HEK293 (cell line): ENCODE measurements around the gene COASY.

ENCODE experiments used
- CTCF ChIA-PET: fragments of 350-600 bp; formaldehyde crosslinking; extraction: SDS; loops from one replicate; lab custom pipeline; 2021; ENCODE audit warnings: antibody characterized with exemption; lab: Yijun Ruan, JAX
- POLR2A ChIA-PET: fragments of 300-600 bp; formaldehyde crosslinking; extraction: SDS; loops from one replicate; lab custom pipeline; 2020; ENCODE audit warnings: antibody characterized with exemption, inconsistent platforms; lab: Yijun Ruan, JAX
- H3K27ac ChIP-seq: fragments of 200-500 bp; sonication (Bioruptor generic); 2 replicates; pipeline ENCODE4 v1.5.1; 2014; ENCODE audit warnings: low read depth, low read length, control low read depth, inconsistent platforms; ENCODE audit errors: extremely low read depth
- H3K36me3 ChIP-seq, 2 experiments: fragments of 200-500 bp in 1 of 2; sonication (Bioruptor generic) in 1 of 2; 1 replicate in 1 of 2; 2 replicates in 1 of 2; pipeline ENCODE4 v1.5.1; 2014 to 2017; ENCODE audit warnings: inconsistent platforms in 2 of 2, low read length in 2 of 2; ENCODE audit not compliant: control insufficient read depth in 2 of 2, insufficient read depth in 1 of 2
- H3K4me1 ChIP-seq: fragments of 200-500 bp; sonication (Bioruptor generic); 2 replicates; pipeline ENCODE4 v1.5.1; 2014; ENCODE audit warnings: mild to moderate bottlenecking, low read length, inconsistent platforms; ENCODE audit not compliant: control insufficient read depth, insufficient read depth
- H3K4me3 ChIP-seq: 2 replicates; pipeline ENCODE4 v1.5.1; 2011; ENCODE audit warnings: low read depth, mild to moderate bottlenecking, control low read depth, low read length, moderate library complexity
- H3K9me3 ChIP-seq: fragments of 200-500 bp; sonication (Bioruptor generic); 2 replicates; pipeline ENCODE4 v1.5.1; 2014; ENCODE audit warnings: low read depth, low read length, inconsistent platforms; ENCODE audit not compliant: control insufficient read depth, insufficient read depth
- BCL11B ChIP-seq: fragments of 450-650 bp; formaldehyde crosslinking; IDR thresholded peaks from 2 replicates; pipeline ENCODE4 v1.5.1; 2016; ENCODE audit warnings: low read depth, missing biosample characterization, missing genetic modification characterization
- MYNN ChIP-seq: fragments of 450-650 bp; formaldehyde crosslinking; IDR thresholded peaks from 2 replicates; pipeline ENCODE4 v1.5.1; 2016; ENCODE audit warnings: missing biosample characterization, missing genetic modification characterization, borderline replicate concordance
- SETDB1 ChIP-seq: IDR thresholded peaks from one replicate; pipeline ENCODE4 v1.6.1; 2017; ENCODE audit warnings: mild to moderate bottlenecking, low read length, moderate library complexity, mixed read lengths; ENCODE audit not compliant: insufficient read length
- SP7 ChIP-seq: fragments of 450-650 bp; formaldehyde crosslinking; IDR thresholded peaks from 2 replicates; pipeline ENCODE4 v1.5.1; 2016; ENCODE audit warnings: missing biosample characterization, missing genetic modification characterization
- ZBTB17 ChIP-seq: fragments of 450-650 bp; formaldehyde crosslinking; IDR thresholded peaks from 2 replicates; pipeline ENCODE4 v1.5.1; 2016; ENCODE audit warnings: missing biosample characterization, missing genetic modification characterization
- ZBTB48 ChIP-seq: fragments of 450-650 bp; formaldehyde crosslinking; IDR thresholded peaks from 2 replicates; pipeline ENCODE4 v1.5.1; 2016; ENCODE audit warnings: missing biosample characterization, missing genetic modification characterization
- ZBTB8A ChIP-seq: fragments of 450-650 bp; formaldehyde crosslinking; IDR thresholded peaks from 2 replicates; pipeline ENCODE4 v1.5.1; 2016; ENCODE audit warnings: missing biosample characterization, missing genetic modification characterization
- ZFHX2 ChIP-seq: fragments of 450-650 bp; formaldehyde crosslinking; conservative IDR thresholded peaks from 2 replicates; pipeline ENCODE4 v1.5.1; 2016; ENCODE audit warnings: missing biosample characterization, missing genetic modification characterization
- ZNF114 ChIP-seq: fragments of 450-650 bp; formaldehyde crosslinking; IDR thresholded peaks from 2 replicates; pipeline ENCODE4 v1.5.0; 2017; ENCODE audit warnings: missing biosample characterization, missing genetic modification characterization
- ZNF146 ChIP-seq: fragments of 450-650 bp; formaldehyde crosslinking; IDR thresholded peaks from 2 replicates; pipeline ENCODE4 v1.5.1; 2016; ENCODE audit warnings: missing biosample characterization, missing genetic modification characterization
- ZNF174 ChIP-seq: fragments of 450-650 bp; formaldehyde crosslinking; IDR thresholded peaks from 2 replicates; pipeline ENCODE4 v1.5.0; 2017; ENCODE audit warnings: missing biosample characterization, mild to moderate bottlenecking, missing genetic modification characterization
- ZNF335 ChIP-seq: fragments of 450-650 bp; formaldehyde crosslinking; conservative IDR thresholded peaks from 2 replicates; pipeline ENCODE4 v1.5.1; 2016; ENCODE audit warnings: missing biosample characterization, missing genetic modification characterization
- ZNF366 ChIP-seq: fragments of 450-650 bp; formaldehyde crosslinking; conservative IDR thresholded peaks from 2 replicates; pipeline ENCODE4 v1.5.1; 2016; ENCODE audit warnings: missing biosample characterization, missing genetic modification characterization
- ZNF394 ChIP-seq: fragments of 450-650 bp; formaldehyde crosslinking; IDR thresholded peaks from 2 replicates; pipeline ENCODE4 v1.5.1; 2016; ENCODE audit warnings: missing biosample characterization, missing genetic modification characterization, mild to moderate bottlenecking, moderate library complexity, borderline replicate concordance
- ZNF530 ChIP-seq: fragments of 450-650 bp; formaldehyde crosslinking; IDR thresholded peaks from 2 replicates; pipeline ENCODE4 v1.5.1; 2016; ENCODE audit warnings: low read depth, missing biosample characterization, missing genetic modification characterization
- ZNF600 ChIP-seq: fragments of 450-650 bp; formaldehyde crosslinking; IDR thresholded peaks from 2 replicates; pipeline ENCODE4 v1.5.1; 2016; ENCODE audit warnings: missing biosample characterization, missing genetic modification characterization
- TF ChIP-seq, protein P1 (sequence below): fragments of 450-650 bp; IDR thresholded peaks from 2 replicates; pipeline ENCODE4 v1.5.1; 2018; ENCODE audit warnings: missing biosample characterization, missing genetic modification characterization
- TF ChIP-seq, protein P2 (sequence below): fragments of 450-650 bp; formaldehyde crosslinking; IDR thresholded peaks from 2 replicates; pipeline ENCODE4 v1.5.1; 2016; ENCODE audit warnings: missing biosample characterization, missing genetic modification characterization
- TF ChIP-seq, protein P3 (sequence below): fragments of 450-650 bp; formaldehyde crosslinking; IDR thresholded peaks from 2 replicates; pipeline ENCODE4 v1.5.1; 2017; ENCODE audit warnings: missing biosample characterization, missing genetic modification characterization
- TF ChIP-seq, protein P4 (sequence below): fragments of 450-650 bp; formaldehyde crosslinking; IDR thresholded peaks from 2 replicates; pipeline ENCODE4 v1.5.1; 2016; ENCODE audit warnings: missing biosample characterization, missing genetic modification characterization

COASY gene

DNA sequence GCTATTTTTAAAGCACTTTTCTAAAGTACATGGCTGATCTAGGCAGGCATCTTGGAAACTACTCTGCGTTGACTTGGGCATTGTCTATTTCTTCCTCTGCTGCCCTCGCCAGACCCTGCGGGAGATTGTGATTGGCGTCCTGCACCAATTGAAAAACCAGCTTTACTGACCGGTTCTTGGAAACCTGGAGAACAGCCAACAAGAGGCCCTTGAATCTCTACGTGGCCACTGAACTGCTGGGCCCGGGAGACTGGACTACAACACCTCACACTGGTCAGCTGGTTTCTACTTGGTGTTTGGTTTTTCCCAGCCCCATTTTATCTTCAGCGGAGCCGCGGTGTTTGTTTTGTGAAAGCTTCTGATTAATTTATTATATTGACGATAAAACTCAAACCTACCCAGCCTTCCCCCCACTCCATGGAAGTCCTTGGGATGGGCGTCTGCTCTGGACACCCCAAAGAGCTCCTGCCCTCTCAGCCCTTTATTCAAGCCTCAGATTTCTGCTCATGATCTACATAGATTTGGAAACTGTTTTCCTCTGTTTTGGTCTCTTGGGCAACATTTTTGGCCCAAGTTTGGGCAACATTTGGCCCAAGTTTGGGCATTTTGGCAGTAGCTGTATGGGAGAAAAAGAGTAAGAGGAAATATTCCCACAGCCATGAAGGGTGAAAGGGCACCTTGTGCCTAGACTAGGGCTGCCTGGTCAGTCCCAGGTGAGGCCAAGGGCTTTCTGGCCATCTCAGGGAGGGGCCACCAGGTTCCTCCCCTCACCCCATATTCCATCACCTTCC lies 9.7 kb downstream of the COASY start:
- H3K4me1 ChIP-seq = peaks cover 3% of the 10 kb centered on the region
- H3K27ac ChIP-seq = peak overlapping the region; percentile 31; the same call in 1 of the 2 replicates
- H3K4me3 ChIP-seq = no peak overlapping the region
- H3K36me3 ChIP-seq = peaks cover 56 to 85% of the 10 kb centered on the region in 2 experiments
- ChIA-PET CTCF (interaction anchor here (0.6 to 0.7 kb wide), 3 partner anchors 112 to 259 kb away, joined by 3 to 4 read pairs (median 3); no protein-coding TSS in a partner anchor), POLR2A (no interaction called here)
- TF ChIP-seq ZBTB48 (tag by site-specific recombination) (no peak), ZBTB8A (tag by site-specific recombination) (peak; percentile 68), ZNF600 (tag by site-specific recombination) (peak; percentile 33; the same call in 1 of the 2 replicates)
- H3K9me3 ChIP-seq = no peaks in the 10 kb centered on the region

DNA sequence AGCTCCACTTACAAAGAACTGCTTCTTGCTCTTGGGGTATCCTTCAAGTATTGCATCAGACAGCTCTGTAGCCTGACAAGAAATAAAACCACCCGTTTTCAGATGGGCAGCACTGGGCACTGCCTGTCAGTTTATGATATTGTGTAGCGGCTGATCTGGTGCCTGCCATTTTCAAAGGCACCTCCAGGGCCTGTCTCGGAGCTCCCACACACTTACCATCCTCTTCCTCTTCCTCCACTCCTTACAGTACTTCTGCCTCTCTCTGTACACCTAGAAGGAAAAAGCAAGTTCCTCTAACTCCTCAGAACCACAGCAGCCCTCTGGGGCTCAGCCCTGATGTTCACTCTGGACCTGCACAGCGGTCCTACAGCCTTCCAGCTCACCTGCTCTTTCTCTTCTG lies 11.1 kb downstream of the COASY start:
- ChIA-PET POLR2A (interaction anchor here (0.9 to 1.4 kb wide), 2 partner anchors 37 to 190 kb away, joined by 3 to 4 read pairs; partner anchors contain the start of gene NAGLU), CTCF (interaction anchor here (0.6 to 1.7 kb wide), 2 partner anchors 177 to 191 kb away, joined by 4 to 5 read pairs; no protein-coding TSS in a partner anchor)
- peaks cover 4% of the 10 kb centered on the region for H3K4me1 ChIP-seq
- H3K9me3 ChIP-seq = no peaks in the 10 kb centered on the region
- H3K36me3 ChIP-seq = peaks cover 57 to 86% of the 10 kb centered on the region in 2 experiments
- TF ChIP-seq ZNF335 (0 out of 2 replicates have a peak, but pooled peaks have one; percentile 17), ZNF600 (tag by site-specific recombination) (peak; percentile 66; the same call in 1 of the 2 replicates), ZNF174 (tag by site-specific recombination) (no peak)
- TF ChIP-seq, protein P1, sequence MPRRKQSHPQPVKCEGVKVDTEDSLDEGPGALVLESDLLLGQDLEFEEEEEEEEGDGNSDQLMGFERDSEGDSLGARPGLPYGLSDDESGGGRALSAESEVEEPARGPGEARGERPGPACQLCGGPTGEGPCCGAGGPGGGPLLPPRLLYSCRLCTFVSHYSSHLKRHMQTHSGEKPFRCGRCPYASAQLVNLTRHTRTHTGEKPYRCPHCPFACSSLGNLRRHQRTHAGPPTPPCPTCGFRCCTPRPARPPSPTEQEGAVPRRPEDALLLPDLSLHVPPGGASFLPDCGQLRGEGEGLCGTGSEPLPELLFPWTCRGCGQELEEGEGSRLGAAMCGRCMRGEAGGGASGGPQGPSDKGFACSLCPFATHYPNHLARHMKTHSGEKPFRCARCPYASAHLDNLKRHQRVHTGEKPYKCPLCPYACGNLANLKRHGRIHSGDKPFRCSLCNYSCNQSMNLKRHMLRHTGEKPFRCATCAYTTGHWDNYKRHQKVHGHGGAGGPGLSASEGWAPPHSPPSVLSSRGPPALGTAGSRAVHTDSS = peak; percentile 76
- peak overlapping the region; percentile 33; the same call in 1 of the 2 replicates for H3K27ac ChIP-seq
- no peak overlapping the region for H3K4me3 ChIP-seq

DNA sequence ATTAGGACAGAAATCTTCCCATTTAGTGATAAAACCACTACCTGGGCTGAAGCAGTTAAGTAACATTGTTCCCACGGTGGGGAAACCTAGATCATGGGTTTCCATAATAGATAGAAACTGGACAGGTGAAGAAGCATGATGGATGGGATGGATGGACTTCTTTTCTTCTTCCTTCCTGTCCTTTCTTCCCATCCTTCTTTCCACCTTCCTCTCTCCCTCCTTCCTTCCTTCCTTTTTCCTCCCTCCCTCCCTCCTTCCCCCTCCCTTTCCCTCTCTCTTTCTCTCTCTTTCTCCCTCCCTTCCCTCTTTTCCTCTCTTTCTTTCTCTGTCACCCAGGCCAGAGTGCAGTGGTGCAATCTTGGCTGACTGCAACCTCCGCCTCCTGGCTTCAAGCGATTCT lies 12.5 kb downstream of the COASY start:
- peaks cover 57 to 77% of the 10 kb centered on the region in 2 experiments for H3K36me3 ChIP-seq
- CTCF ChIA-PET = interaction anchor here (1.7 kb wide), 1 partner anchor 189 kb away, joined by 4 read pairs; no protein-coding TSS in a partner anchor
- H3K27ac ChIP-seq = no peak overlapping the region
- TF ChIP-seq SP7 (tag by site-specific recombination) = no peak
- TF ChIP-seq ZNF366 (tag by site-specific recombination) = peak; percentile 95
- H3K4me1 ChIP-seq = peaks cover 4% of the 10 kb centered on the region
- H3K9me3 ChIP-seq = no peaks in the 10 kb centered on the region
- no peak overlapping the region for H3K4me3 ChIP-seq
- POLR2A ChIA-PET = interaction anchor here (0.7 kb wide), 1 partner anchor 204 kb away, joined by 7 read pairs; no protein-coding TSS in a partner anchor

DNA sequence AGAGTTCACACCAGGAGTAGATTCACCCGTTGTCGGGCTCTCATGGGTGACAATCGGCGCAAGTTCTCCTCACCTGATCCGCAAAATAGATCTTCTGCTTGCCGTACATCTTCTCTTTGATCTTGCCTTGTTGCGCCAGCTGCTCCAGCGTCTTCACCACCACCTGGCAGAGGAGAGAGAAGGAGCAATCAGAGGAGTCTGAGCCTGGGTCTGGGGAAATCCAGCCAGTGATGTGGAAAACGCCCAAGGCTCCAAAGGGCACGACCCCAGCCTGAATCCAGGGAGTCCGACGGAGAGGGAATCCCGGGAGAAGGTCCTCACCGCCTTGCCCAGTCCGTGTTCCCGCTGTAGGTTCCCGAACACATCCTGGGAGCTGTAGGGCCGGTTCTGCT lies 15.2 kb downstream of the COASY start:
- Histone ChIP-seq H3K9me3 (no peaks in the 10 kb centered on the region), H3K4me3 (peak overlapping the region; percentile 91), H3K4me1 (peaks cover 4% of the 10 kb centered on the region), H3K27ac (peak overlapping the region; percentile 92), H3K36me3 (peaks cover 42 to 75% of the 10 kb centered on the region in 2 experiments)
- POLR2A ChIA-PET = interaction anchor here (0.5 to 5.0 kb wide), 18 partner anchors 11 to 421 kb away, joined by 3 to 48 read pairs (median 6); partner anchors contain the start of genes CAVIN1, CNTNAP1, MLX and NAGLU
- CTCF ChIA-PET = interaction anchor here (0.7 to 7.4 kb wide), 25 partner anchors 9 to 508 kb away, joined by 3 to 112 read pairs (median 11); partner anchors contain the start of genes CCR10, CNTNAP1, MLX and PLEKHH3
- TF ChIP-seq ZBTB17 (tag by site-specific recombination) = peak; percentile 43; the same call in 1 of the 2 replicates
- TF ChIP-seq, protein P2, sequence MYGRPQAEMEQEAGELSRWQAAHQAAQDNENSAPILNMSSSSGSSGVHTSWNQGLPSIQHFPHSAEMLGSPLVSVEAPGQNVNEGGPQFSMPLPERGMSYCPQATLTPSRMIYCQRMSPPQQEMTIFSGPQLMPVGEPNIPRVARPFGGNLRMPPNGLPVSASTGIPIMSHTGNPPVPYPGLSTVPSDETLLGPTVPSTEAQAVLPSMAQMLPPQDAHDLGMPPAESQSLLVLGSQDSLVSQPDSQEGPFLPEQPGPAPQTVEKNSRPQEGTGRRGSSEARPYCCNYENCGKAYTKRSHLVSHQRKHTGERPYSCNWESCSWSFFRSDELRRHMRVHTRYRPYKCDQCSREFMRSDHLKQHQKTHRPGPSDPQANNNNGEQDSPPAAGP = no peak
- TF ChIP-seq ZFHX2 = no peak
- no peak for TF ChIP-seq SETDB1
- TF ChIP-seq ZNF114 (tag by site-specific recombination) = no peak
- peak; percentile 50; the same call in 1 of the 2 replicates for TF ChIP-seq ZNF394 (tag by site-specific recombination)
- TF ChIP-seq ZNF146 = no peak
- no peak for TF ChIP-seq MYNN (tag by site-specific recombination)
- TF ChIP-seq, protein P3, sequence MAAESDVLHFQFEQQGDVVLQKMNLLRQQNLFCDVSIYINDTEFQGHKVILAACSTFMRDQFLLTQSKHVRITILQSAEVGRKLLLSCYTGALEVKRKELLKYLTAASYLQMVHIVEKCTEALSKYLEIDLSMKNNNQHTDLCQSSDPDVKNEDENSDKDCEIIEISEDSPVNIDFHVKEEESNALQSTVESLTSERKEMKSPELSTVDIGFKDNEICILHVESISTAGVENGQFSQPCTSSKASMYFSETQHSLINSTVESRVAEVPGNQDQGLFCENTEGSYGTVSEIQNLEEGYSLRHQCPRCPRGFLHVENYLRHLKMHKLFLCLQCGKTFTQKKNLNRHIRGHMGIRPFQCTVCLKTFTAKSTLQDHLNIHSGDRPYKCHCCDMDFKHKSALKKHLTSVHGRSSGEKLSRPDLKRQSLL (tag by site-specific recombination) = peak; percentile 21; the same call in 1 of the 2 replicates
- TF ChIP-seq, protein P4, sequence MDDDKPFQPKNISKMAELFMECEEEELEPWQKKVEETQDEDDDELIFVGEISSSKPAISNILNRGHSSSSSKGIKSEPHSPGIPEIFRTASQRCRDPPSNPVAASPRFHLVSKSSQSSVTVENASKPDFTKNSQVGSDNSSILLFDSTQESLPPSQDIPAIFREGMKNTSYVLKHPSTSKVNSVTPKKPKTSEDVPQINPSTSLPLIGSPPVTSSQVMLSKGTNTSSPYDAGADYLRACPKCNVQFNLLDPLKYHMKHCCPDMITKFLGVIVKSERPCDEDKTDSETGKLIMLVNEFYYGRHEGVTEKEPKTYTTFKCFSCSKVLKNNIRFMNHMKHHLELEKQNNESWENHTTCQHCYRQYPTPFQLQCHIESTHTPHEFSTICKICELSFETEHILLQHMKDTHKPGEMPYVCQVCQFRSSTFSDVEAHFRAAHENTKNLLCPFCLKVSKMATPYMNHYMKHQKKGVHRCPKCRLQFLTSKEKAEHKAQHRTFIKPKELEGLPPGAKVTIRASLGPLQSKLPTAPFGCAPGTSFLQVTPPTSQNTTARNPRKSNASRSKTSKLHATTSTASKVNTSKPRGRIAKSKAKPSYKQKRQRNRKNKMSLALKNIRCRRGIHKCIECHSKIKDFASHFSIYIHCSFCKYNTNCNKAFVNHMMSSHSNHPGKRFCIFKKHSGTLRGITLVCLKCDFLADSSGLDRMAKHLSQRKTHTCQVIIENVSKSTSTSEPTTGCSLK = no peak
- no peak for TF ChIP-seq ZNF530 (tag by site-specific recombination)
- TF ChIP-seq BCL11B (tag by site-specific recombination) = no peak
